GM12878 (cell line): ENCODE data around the gene TUNAR. TPM values are rescaled to one million over a fixed set of nuclear protein-coding genes. Genes with fewer than 3 reads are reported as not detected.

Source experiments
- ATAC-seq: fragments of 200-7000 bp; cut with Tn5 transposase; 3 replicates; pipeline ENCODE4 v1.9.1; 2020; ENCODE audit warnings: mild to moderate bottlenecking, moderate library complexity
- BruUV-seq: library from RNA; stranded (reverse); fragments of 400-500 nt; replicated peaks from 2 replicates; lab custom pipeline; 2021; lab: Mats Ljungman, UMichigan
- CTCF ChIA-PET: fragments of 300-600 bp; sonication (Branson Sonifier 250); formaldehyde crosslinking; extraction: SDS; loops from one replicate; lab custom pipeline; 2021; ENCODE audit warnings: inconsistent platforms; lab: Yijun Ruan, JAX
- POLR2A ChIA-PET: fragments of 350-600 bp; formaldehyde crosslinking; extraction: SDS; loops from one replicate; lab custom pipeline; 2021; ENCODE audit warnings: inconsistent platforms; lab: Charles Lee
- RAD21 ChIA-PET: fragments of 300-600 bp; sonication (Branson Sonifier 250); formaldehyde crosslinking; loops from one replicate; lab custom pipeline; 2023; ENCODE audit warnings: antibody characterized with exemption; ENCODE audit not compliant: unreplicated experiment; lab: Charles Lee
- SMC1A ChIA-PET: fragments of 300-600 bp; sonication (Branson Sonifier 250); formaldehyde crosslinking; loops from one replicate; lab custom pipeline; 2023; ENCODE audit not compliant: unreplicated experiment, uncharacterized antibody; lab: Charles Lee
- DNase-seq: peaks from one replicate; pipeline ENCODE4 v3.0.0-alpha.2; 2011; ENCODE audit warnings: low read depth, low spot score
- FAIRE-seq: peaks from 3 replicates; lab custom pipeline; 2011; peaks lifted over from hg19 to GRCh38; lab: Jason Lieb, UNC
- H2AFZ ChIP-seq: 2 replicates; pipeline ENCODE4 v1.6.0; 2011; ENCODE audit warnings: low read depth, low read length, control low read depth; ENCODE audit not compliant: control insufficient read depth
- H3K27ac ChIP-seq: 2 replicates; pipeline ENCODE4 v1.5.1; 2011; ENCODE audit warnings: control low read depth; ENCODE audit not compliant: control insufficient read depth, insufficient read depth
- H3K27me3 ChIP-seq, 2 experiments: replicated peaks in 1 of 2; 2 replicates each; pipeline versions ENCODE4 v1.6.0 to v1.6.1; 2011; ENCODE audit warnings: low read length in 1 of 2; ENCODE audit not compliant: control insufficient read depth in 2 of 2, insufficient read depth in 2 of 2
- H3K36me3 ChIP-seq, 2 experiments: 2 replicates each; pipeline ENCODE4 v1.5.1; 2011; ENCODE audit warnings: low read length in 1 of 2; ENCODE audit not compliant: control insufficient read depth in 2 of 2, insufficient read depth in 2 of 2
- H3K4me1 ChIP-seq: 2 replicates; pipeline ENCODE4 v1.6.1; 2011; ENCODE audit warnings: mild to moderate bottlenecking, low read length, moderate library complexity, mixed read lengths; ENCODE audit not compliant: control insufficient read depth, insufficient read depth
- H3K4me2 ChIP-seq: 2 replicates; pipeline ENCODE4 v1.6.0; 2011; ENCODE audit warnings: control low read depth; ENCODE audit not compliant: control insufficient read depth, insufficient read depth
- H3K4me3 ChIP-seq: fragments of 200-600 bp; sonication (generic); 2 replicates; pipeline ENCODE4 v1.5.1; 2016
- H3K79me2 ChIP-seq: 2 replicates; pipeline ENCODE4 v1.6.0; 2011; ENCODE audit warnings: low read length; ENCODE audit not compliant: control insufficient read depth, insufficient read depth
- H3K9ac ChIP-seq: 2 replicates; pipeline ENCODE4 v1.8.0; 2011; ENCODE audit warnings: low read length, control low read depth, mixed read lengths; ENCODE audit not compliant: control insufficient read depth, insufficient read depth
- H3K9me3 ChIP-seq: replicated peaks from 3 replicates; pipeline ENCODE4 v1.5.1; 2011; ENCODE audit warnings: mild to moderate bottlenecking, low read length; ENCODE audit not compliant: control insufficient read depth, insufficient read depth
- H4K20me1 ChIP-seq: 2 replicates; pipeline ENCODE4 v1.6.0; 2011; ENCODE audit not compliant: control insufficient read depth, insufficient read depth
- NFYB ChIP-seq: IDR thresholded peaks from 2 replicates; pipeline ENCODE4 v1.6.1; 2011; ENCODE audit warnings: low read depth, mild to moderate bottlenecking, low read length, improper control_type of control experiment, moderate library complexity; ENCODE audit not compliant: insufficient read depth
- NR2F1 ChIP-seq: fragments of 450-650 bp; conservative IDR thresholded peaks from 2 replicates; pipeline ENCODE4 v1.6.1; 2017; ENCODE audit warnings: mild to moderate bottlenecking
- PML ChIP-seq: IDR thresholded peaks from 2 replicates; pipeline ENCODE4 v1.6.1; 2012; ENCODE audit warnings: low read length, inconsistent platforms
- RBBP5 ChIP-seq: fragments of 200-600 bp; sonication (generic); conservative IDR thresholded peaks from 2 replicates; pipeline ENCODE4 v1.6.1; 2016
- SMAD5 ChIP-seq: IDR thresholded peaks from 2 replicates; pipeline ENCODE4 v1.6.1; 2016; ENCODE audit warnings: antibody characterized with exemption, low read depth
- WGBS: methylation state at CpG from one replicate; pipeline ENCODE4 v1.1.6; 2016; ENCODE audit warnings: low lambda C conversion rate; ENCODE audit not compliant: insufficient replicate concordance, insufficient coverage; ENCODE audit errors: missing lambda C conversion rate; 5-methylcytosine and 5-hydroxymethylcytosine counted together
- in situ Hi-C: fragments of 300-500 bp; cut with MboI; formaldehyde crosslinking; loops from 9 replicates; pipeline ENCODE4 v1.14.3; 2018; ENCODE audit warnings: mixed read lengths
- intact Hi-C: fragments of 100-400 bp; cut with micrococcal nuclease; formaldehyde crosslinking; loops from one replicate; pipeline ENCODE4 v1.14.2; 2022; ENCODE audit not compliant: unreplicated experiment
- polyA plus RNA-seq, 11 experiments: library from polyadenylated mRNA; depleted of rRNA in 4 of 11; unstranded in 6 of 11; stranded (reverse) in 5 of 11; fragments of >200 nt; fragmentation: Nextera tagmentation in 4 of 11; fragmentation: Illumina TruSeq in 1 of 11; extraction: Ambion mirVana in 4 of 11; extraction: Trizol in 1 of 11; gene quantifications; 1 replicate in 1 of 11; 2 replicates in 10 of 11; pipeline versions ENCODE4 v1.2.1 to v1.2.3, GENCODE V29; 2011 to 2016; ENCODE audit warnings: inconsistent platforms in 2 of 11, missing spikeins in 2 of 11, low read depth in 1 of 11
- total RNA-seq, 4 experiments: library from RNA; depleted of rRNA in 3 of 4; stranded (reverse); fragments of >200 nt in 3 of 4; fragmentation: Illumina TruSeq in 1 of 4; extraction: Trizol in 1 of 4; gene quantifications; 2 replicates each; pipeline versions ENCODE4 v1.2.1 to v1.2.3, GENCODE V29; 2013 to 2021
- TF ChIP-seq, protein P1 (sequence below): fragments of 450-650 bp; IDR thresholded peaks from 2 replicates; pipeline ENCODE4 v1.6.1; 2017; ENCODE audit warnings: low read depth, mild to moderate bottlenecking, moderate library complexity

Gene TUNAR
- total and polyA plus RNA-seq, 10 of the 15 experiments (the other 5 are each of a cell fraction or from before 2014, with no cell fraction given) = 0.02 TPM; not detected in 9

DNA sequence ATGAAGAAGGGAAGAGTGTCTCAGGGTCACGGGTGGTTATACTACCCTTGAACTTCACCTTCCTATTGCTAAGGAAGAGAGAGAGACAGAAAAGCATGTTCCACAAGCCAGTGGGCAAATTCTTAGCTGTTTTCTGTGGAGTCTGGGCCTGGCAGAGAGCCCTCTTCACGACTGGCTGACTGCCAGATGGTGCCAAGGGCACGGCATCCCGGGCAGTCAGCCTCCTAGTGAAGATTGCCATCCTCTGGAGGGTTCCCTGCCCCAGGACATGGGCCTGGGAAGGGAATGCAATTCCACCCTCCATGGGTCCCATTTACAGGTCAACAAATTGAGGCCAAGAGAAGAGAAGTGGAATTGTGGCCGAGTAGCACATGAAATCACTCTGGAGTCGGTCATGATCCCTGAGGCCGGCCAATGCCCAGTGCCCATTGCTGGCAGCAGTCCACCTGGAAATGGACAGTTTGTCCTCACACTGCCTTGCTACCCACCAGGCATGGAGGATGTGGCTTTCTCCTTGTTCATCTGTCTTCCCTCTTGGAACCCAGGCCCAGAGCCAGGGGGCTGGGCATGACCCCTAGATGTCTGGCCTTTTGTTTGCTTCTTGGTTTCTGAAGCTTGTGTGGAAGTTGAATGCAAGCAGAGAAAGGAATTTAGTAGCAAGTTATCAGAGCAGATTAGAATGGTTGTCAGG is 9.9 kb downstream of the TUNAR start:
- no peaks in the 10 kb centered on the region; the same call in 1 of the 2 replicates for H4K20me1 ChIP-seq
- ChIA-PET SMC1A (interaction anchor here (1.3 kb wide), 1 partner anchor 10 kb away, joined by 3 read pairs; no protein-coding TSS in a partner anchor), CTCF (interaction anchor here (1.3 kb wide), 1 partner anchor 28 kb away, joined by 3 read pairs; no protein-coding TSS in a partner anchor), RAD21 (no interaction called here), POLR2A (no interaction called here)
- ATAC-seq = no peak
- no peak for FAIRE-seq
- H3K4me1 ChIP-seq = no peaks in the 10 kb centered on the region
- no peaks in the 10 kb centered on the region for H3K79me2 ChIP-seq
- DNase-seq = no peak
- no peak overlapping the region for H3K27ac ChIP-seq
- 18% methylated on average over 7 of the region's 7 CpGs for WGBS
- H3K27me3 ChIP-seq = peaks cover 0 to 1% of the 10 kb centered on the region in 2 experiments; a peak in 2 of 4 replicates
- H3K4me3 ChIP-seq = no peak overlapping the region
- in situ Hi-C loops (no loop called here), intact Hi-C loops (no loop called here)
- no peaks in the 10 kb centered on the region for H3K9me3 ChIP-seq
- H3K4me2 ChIP-seq = no peak overlapping the region
- H3K36me3 ChIP-seq = no peaks in the 10 kb centered on the region
- TF ChIP-seq PML (no peak), NFYB (no peak), SMAD5 (no peak), NR2F1 (no peak), RBBP5 (no peak)
- TF ChIP-seq, protein P1, sequence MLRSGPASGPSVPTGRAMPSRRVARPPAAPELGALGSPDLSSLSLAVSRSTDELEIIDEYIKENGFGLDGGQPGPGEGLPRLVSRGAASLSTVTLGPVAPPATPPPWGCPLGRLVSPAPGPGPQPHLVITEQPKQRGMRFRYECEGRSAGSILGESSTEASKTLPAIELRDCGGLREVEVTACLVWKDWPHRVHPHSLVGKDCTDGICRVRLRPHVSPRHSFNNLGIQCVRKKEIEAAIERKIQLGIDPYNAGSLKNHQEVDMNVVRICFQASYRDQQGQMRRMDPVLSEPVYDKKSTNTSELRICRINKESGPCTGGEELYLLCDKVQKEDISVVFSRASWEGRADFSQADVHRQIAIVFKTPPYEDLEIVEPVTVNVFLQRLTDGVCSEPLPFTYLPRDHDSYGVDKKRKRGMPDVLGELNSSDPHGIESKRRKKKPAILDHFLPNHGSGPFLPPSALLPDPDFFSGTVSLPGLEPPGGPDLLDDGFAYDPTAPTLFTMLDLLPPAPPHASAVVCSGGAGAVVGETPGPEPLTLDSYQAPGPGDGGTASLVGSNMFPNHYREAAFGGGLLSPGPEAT = no peak
- no peak overlapping the region for H3K9ac ChIP-seq
- no TSS peak for BruUV-seq
- H2AFZ ChIP-seq = no peak overlapping the region
